Endothelial cell of umbilical vein (primary cell): ENCODE results near the gene TMEM43. TPM values are rescaled to one million over a fixed set of nuclear protein-coding genes. Genes with fewer than 3 reads are reported as not detected.
A peak's percentile ranks its signal among the peaks of the same experiment; 100 is the strongest.

Experiments used
- BruUV-seq: library from RNA; stranded (reverse); fragments of 400-500 nt; replicated peaks from 2 replicates; lab custom pipeline; 2021; lab: Mats Ljungman, UMichigan
- CTCF ChIA-PET: fragments of 300-600, 350-600 bp; sonication (Branson Sonifier 250); formaldehyde crosslinking; loops from one replicate; lab custom pipeline; 2021; ENCODE audit warnings: antibody characterized with exemption, inconsistent platforms; lab: Charles Lee
- POLR2A ChIA-PET: fragments of 300-600, 350-600 bp; sonication (Branson Sonifier 250); formaldehyde crosslinking; loops from one replicate; lab custom pipeline; 2021; ENCODE audit warnings: antibody characterized with exemption, inconsistent platforms; lab: Charles Lee
- DNase-seq: peaks from one replicate; pipeline ENCODE4 v3.0.0-alpha.2; 2011; ENCODE audit warnings: low read depth, low spot score
- FAIRE-seq: peaks from 2 replicates; lab custom pipeline; 2011; peaks lifted over from hg19 to GRCh38; lab: Jason Lieb, UNC
- H2AFZ ChIP-seq: 2 replicates; pipeline ENCODE4 v1.6.0; 2012; ENCODE audit warnings: low read depth, low read length, control low read depth, inconsistent platforms
- H3K27ac ChIP-seq: 2 replicates; pipeline ENCODE4 v1.5.1; 2011; ENCODE audit warnings: low read depth, mild to moderate bottlenecking, control low read depth, low read length, moderate library complexity; ENCODE audit not compliant: insufficient read depth
- H3K27me3 ChIP-seq, 2 experiments: 2 replicates each; pipeline versions ENCODE4 v1.6.0 to v1.6.1; 2011; ENCODE audit warnings: low read length in 2 of 2, mixed read lengths in 1 of 2; ENCODE audit not compliant: control insufficient read depth in 2 of 2, insufficient read depth in 2 of 2
- H3K36me3 ChIP-seq, 2 experiments: 2 replicates in 1 of 2; 3 replicates in 1 of 2; pipeline ENCODE4 v1.5.1; 2011; ENCODE audit warnings: low read length in 2 of 2, mild to moderate bottlenecking in 1 of 2, moderate library complexity in 1 of 2; ENCODE audit not compliant: control insufficient read depth in 2 of 2, insufficient read depth in 2 of 2; ENCODE audit errors: extremely low read depth in 1 of 2
- H3K4me1 ChIP-seq: 3 replicates; pipeline ENCODE4 v1.5.1; 2011; ENCODE audit warnings: mild to moderate bottlenecking, low read length; ENCODE audit not compliant: control insufficient read depth, insufficient read depth; ENCODE audit errors: extremely low read depth
- H3K4me2 ChIP-seq: 2 replicates; pipeline ENCODE4 v1.6.1; 2011; ENCODE audit warnings: low read length, control low read depth, mixed read lengths; ENCODE audit not compliant: insufficient read depth
- H3K4me3 ChIP-seq, 3 experiments: fragments of 200-600 bp in 1 of 3; sonication (generic), shearing (Covaris generic) in 1 of 3; replicated peaks in 1 of 3; 2 replicates each; pipeline ENCODE4 v1.5.1; 2011 to 2016; ENCODE audit warnings: control low read depth in 3 of 3, low read length in 3 of 3, mild to moderate bottlenecking in 2 of 3, inconsistent platforms in 1 of 3, low read depth in 1 of 3, moderate library complexity in 1 of 3; ENCODE audit not compliant: insufficient read depth in 1 of 3
- H3K79me2 ChIP-seq: 2 replicates; pipeline ENCODE4 v1.6.0; 2012; ENCODE audit warnings: low read length, inconsistent platforms; ENCODE audit not compliant: control insufficient read depth, insufficient read depth
- H3K9ac ChIP-seq: replicated peaks from 2 replicates; pipeline ENCODE3; 2011; ENCODE audit warnings: low read length, control low read depth; ENCODE audit not compliant: insufficient read depth; ENCODE audit errors: extremely low read depth
- H3K9me1 ChIP-seq: replicated peaks from 3 replicates; pipeline ENCODE4 v1.6.0; 2011; ENCODE audit warnings: mild to moderate bottlenecking, low read length; ENCODE audit not compliant: control insufficient read depth, insufficient read depth; ENCODE audit errors: extremely low read depth
- H3K9me3 ChIP-seq: replicated peaks from 2 replicates; pipeline ENCODE4 v1.5.1; 2012; ENCODE audit warnings: low read length, inconsistent platforms; ENCODE audit not compliant: control insufficient read depth, insufficient read depth
- H4K20me1 ChIP-seq: replicated peaks from 2 replicates; pipeline ENCODE3; 2011; ENCODE audit warnings: mild to moderate bottlenecking, low read length; ENCODE audit not compliant: control insufficient read depth, insufficient read depth; ENCODE audit errors: extremely low read depth
- EZH2 ChIP-seq: IDR thresholded peaks from 2 replicates; pipeline ENCODE4 v1.6.1; 2012; ENCODE audit warnings: borderline replicate concordance, low read depth, mild to moderate bottlenecking, moderate library complexity, low read length, inconsistent platforms; ENCODE audit not compliant: severe bottlenecking
- FOS ChIP-seq: IDR thresholded peaks from 2 replicates; pipeline ENCODE4 v1.6.1; 2011; ENCODE audit warnings: mild to moderate bottlenecking, low read length, moderate library complexity, borderline replicate concordance; ENCODE audit not compliant: insufficient read depth
- GATA2 ChIP-seq: IDR thresholded peaks from 2 replicates; pipeline ENCODE4 v1.7.0; 2011; ENCODE audit warnings: low read depth, mild to moderate bottlenecking, moderate library complexity, mixed read lengths, low read length; ENCODE audit not compliant: insufficient read length, insufficient read depth
- JUN ChIP-seq: IDR thresholded peaks from 2 replicates; pipeline ENCODE4 v1.6.1; 2011; ENCODE audit warnings: borderline replicate concordance, low read depth; ENCODE audit not compliant: insufficient read length, insufficient read depth
- MYC ChIP-seq: IDR thresholded peaks from one replicate; pipeline ENCODE4 v1.6.1; 2011; ENCODE audit warnings: mild to moderate bottlenecking, low read depth, low read length
- POLR2A ChIP-seq: IDR thresholded peaks from 2 replicates; pipeline ENCODE4 v1.6.1; 2012; ENCODE audit warnings: low read depth, mild to moderate bottlenecking, control low read depth, low read length
- POLR2AphosphoS5 ChIP-seq: IDR thresholded peaks from 2 replicates; pipeline ENCODE4 v1.6.1; 2012; ENCODE audit warnings: low read depth, mild to moderate bottlenecking, control low read depth, low read length, moderate library complexity; ENCODE audit not compliant: insufficient read depth
- dilution Hi-C: fragments of 300-500 bp; cut with MboI; formaldehyde crosslinking; loops from one replicate; pipeline ENCODE4 v1.15.0; 2019; ENCODE audit warnings: low sequenced_read_pairs; ENCODE audit not compliant: extremely low pct_ligation_motif_present
- intact Hi-C: fragments of 100-400 bp; cut with micrococcal nuclease; formaldehyde crosslinking; loops from one replicate; pipeline ENCODE4 v1.10.0; 2022
- polyA plus RNA-seq, 4 experiments: library from polyadenylated mRNA; depleted of rRNA in 3 of 4; stranded (reverse) in 3 of 4; unstranded in 1 of 4; fragments of >200 nt; gene quantifications; 2 replicates each; pipeline versions ENCODE4 v1.2.1 to v1.2.3, GENCODE V29; 2011 to 2012; ENCODE audit warnings: missing spikeins in 1 of 4
- total RNA-seq: library from RNA; stranded (reverse); gene quantifications from 2 replicates; pipeline ENCODE4 v1.2.3, GENCODE V29; 2021
- TF ChIP-seq, protein P1 (sequence below), 2 donors: IDR thresholded peaks; 1 replicate in 1 of 2; 2 replicates in 1 of 2; pipeline ENCODE4 v1.5.1; 2011; ENCODE audit warnings: low read length in 2 of 2, mild to moderate bottlenecking in 2 of 2, moderate library complexity in 2 of 2, control low read depth in 1 of 2, inconsistent platforms in 1 of 2, low read depth in 1 of 2; ENCODE audit not compliant: insufficient read depth in 1 of 2; ENCODE audit errors: extremely low read depth in 1 of 2
- TF ChIP-seq, protein P2 (sequence below): IDR thresholded peaks from 2 replicates; pipeline ENCODE4 v1.6.1; 2011; ENCODE audit not compliant: insufficient read depth, insufficient read length

The TMEM43 gene
- total and polyA plus RNA-seq, 2 donors (not counting 3 experiments of a cell fraction or from before 2014, with no cell fraction given), result 80.6 to 119 TPM

DNA sequence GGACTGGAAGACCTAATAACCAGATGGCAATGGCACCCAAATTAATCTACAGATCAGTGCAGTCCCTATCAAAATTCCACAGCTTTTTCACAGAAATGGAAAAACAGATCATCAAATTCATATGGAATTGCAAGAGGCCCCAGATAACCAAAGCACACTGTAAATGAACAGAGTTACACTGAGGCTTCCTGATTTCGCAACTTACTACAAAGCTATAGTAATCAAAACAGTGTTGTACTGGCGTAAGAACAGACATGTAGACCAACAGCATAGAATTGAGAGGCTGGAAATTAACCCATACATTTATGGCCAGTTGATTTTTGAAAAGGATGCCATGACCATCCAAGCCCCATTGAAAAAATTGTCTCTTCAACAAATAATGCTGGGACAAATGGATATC lies 37.3 kb downstream of the TMEM43 start:
- H3K36me3 ChIP-seq, result peaks cover 43 to 49% of the 10 kb centered on the region in 2 experiments

More for the DNA sequence above, 37.3 kb downstream of the TMEM43 start:
- dilution Hi-C loops (no loop called here), intact Hi-C loops (no loop called here)
- no peaks in the 10 kb centered on the region for H3K4me1 ChIP-seq
- no TSS peak for BruUV-seq
- H3K9me3 ChIP-seq, result peaks cover 3% of the 10 kb centered on the region
- H4K20me1 ChIP-seq, result no peaks in the 10 kb centered on the region
- DNase-seq, result no peak
- no peaks in the 10 kb centered on the region for H3K27me3 ChIP-seq
- TF ChIP-seq, protein P1, sequence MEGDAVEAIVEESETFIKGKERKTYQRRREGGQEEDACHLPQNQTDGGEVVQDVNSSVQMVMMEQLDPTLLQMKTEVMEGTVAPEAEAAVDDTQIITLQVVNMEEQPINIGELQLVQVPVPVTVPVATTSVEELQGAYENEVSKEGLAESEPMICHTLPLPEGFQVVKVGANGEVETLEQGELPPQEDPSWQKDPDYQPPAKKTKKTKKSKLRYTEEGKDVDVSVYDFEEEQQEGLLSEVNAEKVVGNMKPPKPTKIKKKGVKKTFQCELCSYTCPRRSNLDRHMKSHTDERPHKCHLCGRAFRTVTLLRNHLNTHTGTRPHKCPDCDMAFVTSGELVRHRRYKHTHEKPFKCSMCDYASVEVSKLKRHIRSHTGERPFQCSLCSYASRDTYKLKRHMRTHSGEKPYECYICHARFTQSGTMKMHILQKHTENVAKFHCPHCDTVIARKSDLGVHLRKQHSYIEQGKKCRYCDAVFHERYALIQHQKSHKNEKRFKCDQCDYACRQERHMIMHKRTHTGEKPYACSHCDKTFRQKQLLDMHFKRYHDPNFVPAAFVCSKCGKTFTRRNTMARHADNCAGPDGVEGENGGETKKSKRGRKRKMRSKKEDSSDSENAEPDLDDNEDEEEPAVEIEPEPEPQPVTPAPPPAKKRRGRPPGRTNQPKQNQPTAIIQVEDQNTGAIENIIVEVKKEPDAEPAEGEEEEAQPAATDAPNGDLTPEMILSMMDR (IDR thresholded peaks at IDR 0.05; ENCODE audit: extremely low read depth in 1 of 2, insufficient read depth in 1 of 2, low read depth in 1 of 2, low read length in 2 of 2), result no peak
- TF ChIP-seq POLR2A (no peak), GATA2 (no peak), EZH2 (no peak), JUN (no peak), POLR2AphosphoS5 (no peak), FOS (no peak), MYC (no peak)
- TF ChIP-seq, protein P2, sequence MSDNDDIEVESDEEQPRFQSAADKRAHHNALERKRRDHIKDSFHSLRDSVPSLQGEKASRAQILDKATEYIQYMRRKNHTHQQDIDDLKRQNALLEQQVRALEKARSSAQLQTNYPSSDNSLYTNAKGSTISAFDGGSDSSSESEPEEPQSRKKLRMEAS, result no peak
- no peaks in the 10 kb centered on the region for H3K9me1 ChIP-seq
- no peak overlapping the region for H3K4me2 ChIP-seq
- no peak overlapping the region for H3K9ac ChIP-seq
- no peak overlapping the region for H3K4me3 ChIP-seq
- H3K27ac ChIP-seq, result no peak overlapping the region
- FAIRE-seq, result peak; percentile 18
- CTCF ChIA-PET, result interaction anchor here (2.8 kb wide), 1 partner anchor 9 kb away, joined by 6 read pairs; no protein-coding TSS in a partner anchor
- H2AFZ ChIP-seq, result no peak overlapping the region
- no peaks in the 10 kb centered on the region for H3K79me2 ChIP-seq
- POLR2A ChIA-PET, result no interaction called here
